Upper lobe of left lung (tissue), 4 donors: ENCODE results near the gene OSBPL10.

ENCODE experiments used
- CTCF ChIP-seq, 6 experiments: fragments of 450-650 bp in 4 of 6; fragments of 200-600 bp in 2 of 6; sonication (generic) in 2 of 6; IDR thresholded peaks; one replicate each; pipeline ENCODE4 v1.5.1; 2016 to 2019; ENCODE audit warnings: antibody characterized with exemption in 6 of 6
- POLR2AphosphoS5 ChIP-seq, 2 donors: sonication (generic); formaldehyde crosslinking; IDR thresholded peaks; one replicate each; pipeline ENCODE4 v1.5.1; 2017; ENCODE audit warnings: antibody characterized with exemption in 2 of 2

- no peak for TF ChIP-seq CTCF (IDR thresholded peaks at IDR 0.05)
- TF ChIP-seq POLR2AphosphoS5 (IDR thresholded peaks at IDR 0.05), result no peak
These were observed 153.1 kb downstream of the OSBPL10 start for GRCh38 chr3:31828007-31828406.
